HG03469 (cell line): ENCODE results near the gene ZNF394.

Experiments used
- ATAC-seq: cut with Tn5 transposase; IDR thresholded peaks from one replicate; pipeline ENCODE4 v1.9.1; 2021; ENCODE audit warnings: mild to moderate bottlenecking, moderate library complexity, moderate number of reproducible peaks; ENCODE audit not compliant: unreplicated experiment

The ZNF394 gene

DNA sequence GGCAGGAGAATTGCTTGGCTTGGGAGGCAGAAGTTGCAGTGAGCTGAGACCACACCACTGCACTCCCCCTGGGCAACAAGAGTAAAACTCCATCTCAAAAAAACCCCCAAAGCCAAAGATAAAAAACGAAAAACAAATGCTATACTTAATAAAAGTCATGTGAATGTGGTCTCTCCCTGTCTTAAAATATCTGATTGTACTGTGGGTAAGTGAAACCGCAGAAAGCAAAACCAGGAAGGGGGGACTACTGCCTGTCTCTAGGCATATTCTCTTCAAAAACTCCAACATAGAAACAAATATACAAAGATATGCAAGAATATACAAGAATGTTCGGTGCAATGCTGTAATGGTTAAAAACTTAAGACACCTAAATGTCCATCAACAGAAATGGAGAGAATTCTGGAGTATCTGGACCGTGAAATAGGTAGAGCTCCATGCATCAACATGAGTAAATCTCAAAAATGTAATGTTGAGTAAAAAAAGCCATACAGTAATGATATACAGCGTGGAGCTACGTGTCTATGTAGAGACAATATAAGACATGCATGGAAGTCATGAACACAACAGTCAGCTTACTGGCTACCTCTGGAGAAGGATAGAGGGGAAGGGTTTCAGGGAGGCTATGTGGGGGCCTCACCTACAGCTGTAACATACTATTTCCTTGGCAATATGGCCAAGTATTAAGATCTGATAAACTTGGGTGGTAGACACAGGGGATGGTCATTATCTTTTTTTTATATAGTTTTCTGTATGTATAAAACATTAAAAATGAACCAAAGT is 2.1 kb downstream of the ZNF394 start:
- ATAC-seq: no peak

GRCh38 chr7:99493823-99494222 is 6.3 kb downstream of the ZNF394 start:
- ATAC-seq: no peak

DNA sequence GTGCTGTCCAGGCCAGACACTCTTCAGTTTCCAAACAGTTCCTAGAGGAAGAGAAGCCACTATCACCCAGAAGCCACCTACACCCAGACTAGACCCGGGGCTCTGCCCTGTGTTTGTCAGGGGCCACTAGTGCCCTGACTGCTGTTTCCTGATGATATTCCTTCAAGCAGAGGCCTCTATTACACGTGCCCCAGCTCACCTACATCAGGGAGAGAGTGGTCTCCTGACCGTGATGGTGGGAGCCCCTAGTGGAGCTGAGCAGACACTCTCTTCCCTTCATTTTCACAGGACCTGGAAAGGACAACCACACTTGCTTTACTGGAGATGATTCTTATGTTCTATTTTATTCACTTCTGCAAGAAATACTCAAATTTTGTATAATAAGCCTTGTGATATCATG is 9.2 kb downstream of the ZNF394 start:
- ATAC-seq: no peak

DNA sequence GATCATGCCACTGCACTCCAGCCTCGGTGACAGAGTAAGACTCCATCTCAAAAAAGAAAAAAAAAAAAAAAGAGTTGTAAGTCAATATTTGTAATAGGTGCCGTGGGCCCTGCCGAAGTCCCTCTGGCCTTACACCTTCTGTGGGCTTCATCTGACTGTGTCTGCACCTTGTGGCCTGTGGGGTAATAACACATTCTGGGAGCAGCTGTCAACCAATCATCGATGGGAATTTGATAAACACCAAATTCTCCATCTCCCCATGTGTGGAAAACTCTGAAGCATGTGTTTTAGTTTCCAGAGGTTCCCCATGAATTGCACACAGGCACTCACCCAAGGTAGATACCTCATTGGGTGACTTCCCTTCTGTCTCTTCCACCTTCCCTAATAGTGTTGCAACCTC is 10.8 kb downstream of the ZNF394 start:
- no peak for ATAC-seq

DNA sequence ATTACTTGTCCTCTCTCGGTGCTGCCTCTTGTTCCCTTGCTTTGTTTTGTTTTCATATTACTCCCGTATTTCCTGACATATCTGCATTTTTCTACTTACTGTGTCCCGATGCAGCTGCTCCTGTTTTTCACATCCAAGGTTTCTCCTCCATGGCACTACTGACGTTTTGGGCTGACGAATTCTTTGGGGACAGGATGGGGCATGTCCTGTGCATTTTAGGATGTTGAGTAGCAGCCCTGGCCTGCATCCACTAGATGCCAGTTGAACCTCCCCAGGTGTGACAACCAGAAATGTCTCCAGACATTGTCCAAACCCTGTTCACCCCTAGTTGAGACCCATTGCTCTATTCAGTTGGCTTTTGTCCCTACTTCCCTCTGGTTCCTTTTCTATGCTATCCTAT is 15.0 kb downstream of the ZNF394 start:
- no peak for ATAC-seq

GRCh38 chr7:99478464-99479440 is 21.3 kb downstream of the ZNF394 start:
- ATAC-seq: no peak

DNA sequence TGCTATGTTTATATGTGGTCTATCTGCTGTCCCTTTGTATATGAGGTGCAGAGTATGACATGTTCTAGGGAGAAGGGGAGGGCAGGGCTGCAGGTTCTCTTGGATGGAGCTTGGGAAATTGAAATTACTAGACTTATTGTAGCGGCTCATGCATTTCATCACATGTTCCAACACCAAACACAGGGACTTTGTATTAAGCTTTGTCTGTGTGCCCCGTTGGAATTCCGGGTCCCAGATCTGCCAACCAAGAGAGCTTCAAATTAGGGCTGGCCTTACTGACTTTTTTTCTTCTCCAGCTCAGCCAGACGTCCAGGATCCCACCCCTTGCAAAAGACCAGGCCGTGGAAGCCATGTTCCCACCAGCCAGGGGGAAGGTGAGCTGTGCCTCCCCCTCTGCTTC is 24.0 kb downstream of the ZNF394 start:
- ATAC-seq: no peak

GRCh38 chr7:99473315-99473596 is 26.8 kb downstream of the ZNF394 start:
- no peak for ATAC-seq

DNA sequence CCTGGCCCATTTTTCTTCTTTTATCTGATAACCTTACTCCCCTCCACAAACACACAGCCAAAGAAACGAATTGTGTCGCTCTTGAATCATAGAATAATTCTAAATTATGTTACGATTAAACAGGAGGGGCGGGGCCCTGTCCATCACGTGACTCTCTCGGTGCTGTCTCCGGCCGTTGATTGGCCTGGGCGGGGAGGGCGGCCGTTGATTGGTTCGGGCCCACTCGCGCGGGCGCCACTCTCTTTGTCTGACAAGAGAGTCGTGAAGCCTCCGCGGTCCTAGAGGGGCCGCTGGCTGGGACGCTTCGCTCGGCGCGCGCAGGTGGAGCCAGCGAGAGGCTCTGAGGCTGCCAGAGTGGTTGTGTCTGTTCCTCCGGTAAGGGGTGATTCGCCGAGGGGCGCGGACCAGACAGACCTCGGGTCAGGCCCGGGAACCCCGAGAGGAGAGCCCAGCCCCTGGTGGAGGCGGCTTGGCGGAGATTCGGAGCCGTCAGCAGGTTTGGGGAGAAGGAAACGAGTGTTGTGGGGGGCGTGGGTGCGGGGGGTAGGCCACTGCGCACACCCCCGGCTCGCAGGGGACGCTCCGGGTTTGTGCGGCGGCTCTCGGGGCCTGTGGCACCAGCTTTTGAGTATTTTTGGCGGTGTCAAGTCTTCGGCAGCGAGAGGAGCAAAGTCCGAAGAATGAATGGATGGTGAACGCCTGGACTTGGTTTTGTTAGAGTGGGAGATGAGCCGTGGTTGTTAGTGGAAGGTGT is 27.3 kb downstream of the ZNF394 start, which contains the start of gene ZNF789:
TSS of gene ZNF789 (plus strand) at position 330 of the 754 bp plus-strand sequence. CDS start 3,567 bp downstream, outside the sequence.
- ATAC-seq: peak; percentile 63

- ATAC-seq: no peak
Measured at GRCh38 chr7:99469381-99470065, 30.6 kb downstream of the ZNF394 start.

- ATAC-seq: no peak
Measured at GRCh38 chr7:99468336-99468918, 31.7 kb downstream of the ZNF394 start.

- ATAC-seq: no peak
Measured at GRCh38 chr7:99465421-99465768, 34.7 kb downstream of the ZNF394 start.

DNA sequence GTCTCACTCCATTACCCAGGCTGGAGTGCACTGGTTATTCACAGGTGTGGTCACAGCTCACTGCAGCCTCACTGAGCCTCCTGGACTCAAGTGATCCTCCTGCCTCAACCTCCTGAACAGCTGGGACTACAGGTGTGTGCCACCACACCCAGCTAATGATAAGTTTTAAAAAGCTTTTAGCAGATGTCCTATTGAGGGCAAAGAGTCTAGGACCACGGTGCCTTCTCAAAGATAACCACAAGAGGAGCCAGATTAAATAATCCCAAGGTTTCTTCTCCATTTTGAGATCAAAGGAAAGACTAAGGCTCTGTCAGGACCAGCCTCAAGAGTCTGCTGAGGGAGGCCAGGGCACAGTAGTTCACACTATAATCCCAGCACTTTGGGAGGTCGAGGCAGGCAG is 38.9 kb downstream of the ZNF394 start:
- no peak for ATAC-seq

GRCh38 chr7:99460651-99461050 is 39.4 kb downstream of the ZNF394 start:
- ATAC-seq: no peak

DNA sequence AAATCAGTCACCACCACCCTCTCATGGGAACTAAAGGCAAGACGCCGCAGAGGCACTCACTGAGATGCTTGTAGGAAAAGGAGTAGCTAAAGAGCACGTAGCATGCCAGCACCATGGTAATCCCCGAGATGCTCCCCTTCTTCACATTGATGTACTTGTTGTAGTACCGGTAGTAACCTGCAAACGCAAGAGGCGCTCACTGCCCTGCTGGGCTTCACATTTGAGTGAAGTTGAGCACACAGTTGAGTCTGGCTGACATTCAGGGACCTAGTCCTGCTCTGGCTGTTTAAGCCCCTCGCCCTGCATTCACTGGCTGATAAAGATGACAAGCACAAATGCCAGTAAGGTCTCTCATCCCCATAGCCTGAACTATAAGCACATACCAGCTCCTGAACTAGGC is 41.0 kb downstream of the ZNF394 start:
- ATAC-seq: no peak

GRCh38 chr7:99457650-99458493 is 42.2 kb downstream of the ZNF394 start:
- no peak for ATAC-seq

GRCh38 chr7:99457050-99457649 is 42.9 kb downstream of the ZNF394 start:
- ATAC-seq: no peak

DNA sequence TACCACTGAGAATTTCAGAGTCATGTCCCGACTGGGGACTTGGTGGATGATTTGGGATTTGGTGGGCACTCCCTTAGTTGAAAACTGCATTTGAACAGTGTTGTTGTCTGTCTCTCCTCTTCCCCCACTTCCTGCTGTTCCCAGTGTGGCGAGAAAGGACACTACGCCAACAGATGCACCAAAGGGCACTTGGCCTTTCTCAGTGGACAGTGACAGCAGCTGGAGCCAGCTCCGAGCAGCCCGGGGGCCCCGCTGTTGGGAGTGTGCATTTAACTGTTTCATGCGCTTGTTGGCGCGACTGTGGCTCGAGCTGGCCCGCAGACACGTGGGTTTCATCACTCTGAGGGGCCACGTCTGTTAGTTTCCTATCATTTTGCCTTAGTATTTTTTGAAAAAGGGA is 43.8 kb downstream of the ZNF394 start:
- no peak for ATAC-seq

GRCh38 chr7:99455874-99456273 is 44.2 kb downstream of the ZNF394 start:
- no peak for ATAC-seq
